ENCODE results near the gene GRIFIN. TPM values are rescaled to one million over a fixed set of nuclear protein-coding genes. Genes with fewer than 3 reads are reported as not detected.

The GRIFIN gene
- total and polyA plus RNA-seq, 9 of the 15 experiments (the other 6 are each of a cell fraction or from before 2014, with no cell fraction given) = not detected

DNA sequence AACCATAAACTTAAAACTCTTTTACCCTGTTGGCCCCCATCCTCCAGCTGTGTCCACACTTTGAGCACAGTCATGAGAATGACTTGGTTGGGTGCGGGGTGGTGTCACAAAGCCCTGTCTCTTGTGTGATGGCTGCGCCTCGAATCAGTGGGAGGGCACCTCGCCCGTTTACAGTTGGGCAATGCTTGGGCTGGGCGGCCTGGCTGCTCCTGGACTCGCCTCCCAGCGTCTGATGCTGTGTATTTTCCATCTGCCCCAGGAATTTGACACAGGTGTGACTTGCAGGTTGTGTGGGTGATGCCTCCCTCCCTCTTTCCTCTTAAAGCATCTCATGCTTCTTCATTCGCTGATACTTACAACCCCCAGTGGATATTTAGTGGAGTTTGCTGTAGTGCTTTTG lies 39.1 kb downstream of the GRIFIN start:
- no peak for FAIRE-seq
- ChIA-PET CTCF (ENCODE audit: low intra/inter-chr PET ratio) (no interaction called here), POLR2A (no interaction called here)
- H2AFZ ChIP-seq (ENCODE audit: low read depth, low read length) = no peak overlapping the region
- TF ChIP-seq POLR3A (IDR thresholded peaks at IDR 0.05; ENCODE audit: borderline replicate concordance, extremely low read depth, insufficient read depth, insufficient read length) (no peak), SMARCC2 (IDR thresholded peaks at IDR 0.05; ENCODE audit: low read depth) (no peak)
- no peak overlapping the region for H3K4me3 ChIP-seq
- no peaks in the 10 kb centered on the region; the same call in 1 of the 2 replicates for H4K20me1 ChIP-seq (replicated peaks; ENCODE audit: control insufficient read depth, insufficient read depth, low read length)
- no peak overlapping the region for H3K9ac ChIP-seq (ENCODE audit: insufficient read depth in 1 of 2, low read depth in 2 of 2, low read length in 2 of 2)
- H3K9me1 ChIP-seq (ENCODE audit: control insufficient read depth, insufficient read depth, low read length) = peaks cover 5% of the 10 kb centered on the region
- intact Hi-C loops (cut with micrococcal nuclease) = loop anchor here (10.0 kb wide), 1 partner anchor 62 kb away; no protein-coding TSS in a partner anchor
- no peak for DNase-seq (ENCODE audit: extremely low read depth in 1 of 4, low spot score in 3 of 4)
- 73% methylated on average over 9 of the region's 9 CpGs for WGBS (ENCODE audit: insufficient coverage, low coverage, missing lambda C conversion rate)
- no peaks in the 10 kb centered on the region for H3K27me3 ChIP-seq (ENCODE audit: control insufficient read depth in 2 of 2, insufficient read depth in 2 of 2, low read length in 2 of 2)
- no peak overlapping the region for H3K4me2 ChIP-seq (ENCODE audit: insufficient read depth, low read length)
- in situ Hi-C loops (cut with MboI) = no loop called here
- H3K36me3 ChIP-seq (ENCODE audit: control insufficient read depth, insufficient read depth, low read length) = peaks cover 16% of the 10 kb centered on the region; the same call in 1 of the 3 replicates
- ATAC-seq = no peak
- H3K27ac ChIP-seq (ENCODE audit: extremely low read depth, low read depth, low read length) = no peak overlapping the region
- no peaks in the 10 kb centered on the region for H3K79me2 ChIP-seq (ENCODE audit: control insufficient read depth, insufficient read depth, low read length)
- no TSS peak for BruUV-seq (replicated peaks)
- no peaks in the 10 kb centered on the region for H3K9me3 ChIP-seq (replicated peaks; ENCODE audit: control insufficient read depth, insufficient read depth, low read depth, low read length)
- H3K4me1 ChIP-seq (replicated peaks in 1 of 2; ENCODE audit: control insufficient read depth in 2 of 2, insufficient read depth in 2 of 2, low read length in 2 of 2) = peaks cover 0 to 24% of the 10 kb centered on the region in 2 experiments; a peak in 3 of 5 replicates

DNA sequence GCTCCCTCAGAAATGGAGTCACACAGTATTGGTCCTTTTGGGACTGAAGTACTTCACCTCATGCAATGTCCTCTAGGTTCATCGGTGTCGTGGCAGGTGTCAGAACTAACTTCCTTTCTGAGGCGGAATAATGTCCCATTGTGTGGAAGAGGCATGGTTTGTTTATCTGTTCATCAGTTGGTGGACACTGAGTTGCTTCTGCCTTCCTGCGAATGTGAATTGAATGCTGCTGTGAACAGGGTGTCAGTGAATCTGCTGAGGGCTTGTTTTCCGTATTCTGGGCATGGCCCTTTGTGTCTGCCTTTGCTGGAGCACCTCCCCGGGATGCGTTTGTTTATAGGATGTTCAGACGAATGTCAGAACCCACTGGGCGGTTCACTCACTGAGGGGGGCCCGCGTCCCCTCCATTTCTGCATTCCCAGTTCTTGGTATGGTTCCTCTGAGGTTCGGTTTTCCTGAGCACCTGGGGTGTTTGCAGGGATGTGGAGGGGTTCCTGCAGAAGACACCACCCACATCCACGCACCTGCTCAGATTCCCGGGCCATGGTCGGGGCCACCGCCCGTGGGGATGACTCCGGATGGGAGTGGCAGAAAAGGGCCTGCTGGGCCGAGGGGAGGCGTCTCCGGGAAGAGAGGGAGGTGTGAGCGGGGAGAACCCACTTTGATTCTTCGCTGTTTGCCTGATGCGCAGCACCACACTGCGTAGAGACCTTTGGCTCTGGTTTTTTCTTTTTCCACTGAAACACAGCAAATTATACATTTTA lies 39.7 kb downstream of the GRIFIN start:
- H4K20me1 ChIP-seq (replicated peaks; ENCODE audit: control insufficient read depth, insufficient read depth, low read length) = no peaks in the 10 kb centered on the region; the same call in 1 of the 2 replicates
- POLR2A ChIA-PET = no interaction called here
- H3K27me3 ChIP-seq (ENCODE audit: control insufficient read depth in 2 of 2, insufficient read depth in 2 of 2, low read length in 2 of 2) = no peaks in the 10 kb centered on the region
- no peak overlapping the region for H2AFZ ChIP-seq (ENCODE audit: low read depth, low read length)
- no peak for TF ChIP-seq FOXP1 (CRISPR knock-in tag; IDR thresholded peaks at IDR 0.05)
- no peak for TF ChIP-seq HCFC1 (IDR thresholded peaks at IDR 0.05; ENCODE audit: low read depth, low read length)
- TF ChIP-seq RBM25 (IDR thresholded peaks at IDR 0.05; ENCODE audit: low read depth, low read length, severe bottlenecking) = no peak
- TF ChIP-seq, protein P1, sequence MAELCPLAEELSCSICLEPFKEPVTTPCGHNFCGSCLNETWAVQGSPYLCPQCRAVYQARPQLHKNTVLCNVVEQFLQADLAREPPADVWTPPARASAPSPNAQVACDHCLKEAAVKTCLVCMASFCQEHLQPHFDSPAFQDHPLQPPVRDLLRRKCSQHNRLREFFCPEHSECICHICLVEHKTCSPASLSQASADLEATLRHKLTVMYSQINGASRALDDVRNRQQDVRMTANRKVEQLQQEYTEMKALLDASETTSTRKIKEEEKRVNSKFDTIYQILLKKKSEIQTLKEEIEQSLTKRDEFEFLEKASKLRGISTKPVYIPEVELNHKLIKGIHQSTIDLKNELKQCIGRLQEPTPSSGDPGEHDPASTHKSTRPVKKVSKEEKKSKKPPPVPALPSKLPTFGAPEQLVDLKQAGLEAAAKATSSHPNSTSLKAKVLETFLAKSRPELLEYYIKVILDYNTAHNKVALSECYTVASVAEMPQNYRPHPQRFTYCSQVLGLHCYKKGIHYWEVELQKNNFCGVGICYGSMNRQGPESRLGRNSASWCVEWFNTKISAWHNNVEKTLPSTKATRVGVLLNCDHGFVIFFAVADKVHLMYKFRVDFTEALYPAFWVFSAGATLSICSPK (IDR thresholded peaks at IDR 0.05; ENCODE audit: borderline replicate concordance) = no peak
- 0 out of 2 replicates have a peak, but pooled peaks have one; percentile 38 for TF ChIP-seq POLR2G (IDR thresholded peaks at IDR 0.05; ENCODE audit: low read depth, low read length)
- TF ChIP-seq KLF1 (tag; IDR thresholded peaks at IDR 0.05) = no peak
- no peak for TF ChIP-seq TBP (optimal IDR thresholded peaks at IDR 0.05; ENCODE audit: low read depth, low read length)
- TF ChIP-seq, protein P2, sequence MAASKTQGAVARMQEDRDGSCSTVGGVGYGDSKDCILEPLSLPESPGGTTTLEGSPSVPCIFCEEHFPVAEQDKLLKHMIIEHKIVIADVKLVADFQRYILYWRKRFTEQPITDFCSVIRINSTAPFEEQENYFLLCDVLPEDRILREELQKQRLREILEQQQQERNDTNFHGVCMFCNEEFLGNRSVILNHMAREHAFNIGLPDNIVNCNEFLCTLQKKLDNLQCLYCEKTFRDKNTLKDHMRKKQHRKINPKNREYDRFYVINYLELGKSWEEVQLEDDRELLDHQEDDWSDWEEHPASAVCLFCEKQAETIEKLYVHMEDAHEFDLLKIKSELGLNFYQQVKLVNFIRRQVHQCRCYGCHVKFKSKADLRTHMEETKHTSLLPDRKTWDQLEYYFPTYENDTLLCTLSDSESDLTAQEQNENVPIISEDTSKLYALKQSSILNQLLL (CRISPR knock-in tag; IDR thresholded peaks at IDR 0.05; ENCODE audit: borderline replicate concordance) = no peak
- CTCF ChIA-PET (ENCODE audit: low intra/inter-chr PET ratio) = no interaction called here
- H3K9me1 ChIP-seq (ENCODE audit: control insufficient read depth, insufficient read depth, low read length) = peaks cover 5% of the 10 kb centered on the region
- DNase-seq (ENCODE audit: extremely low read depth in 1 of 4, low spot score in 3 of 4) (no peak), FAIRE-seq (no peak), ATAC-seq (no peak)
- no TSS peak for BruUV-seq (replicated peaks)
- in situ Hi-C loops (cut with MboI) (no loop called here), intact Hi-C loops (cut with micrococcal nuclease) (loop anchor here (10.0 kb wide), 1 partner anchor 62 kb away; no protein-coding TSS in a partner anchor)
- WGBS (ENCODE audit: insufficient coverage, low coverage, missing lambda C conversion rate) = 70% methylated on average over 22 of the region's 25 CpGs
- peak overlapping the region in 1 of 2 experiments; percentile 35; a peak in 1 of 4 replicates for H3K9ac ChIP-seq (ENCODE audit: insufficient read depth in 1 of 2, low read depth in 2 of 2, low read length in 2 of 2)
- H3K79me2 ChIP-seq (ENCODE audit: control insufficient read depth, insufficient read depth, low read length) = peaks cover 3% of the 10 kb centered on the region; the same call in 1 of the 3 replicates
- H3K9me3 ChIP-seq (replicated peaks; ENCODE audit: control insufficient read depth, insufficient read depth, low read depth, low read length) = no peaks in the 10 kb centered on the region; the same call in 1 of the 2 replicates
- H3K4me2 ChIP-seq (ENCODE audit: insufficient read depth, low read length) = no peak overlapping the region
- peaks cover 0 to 24% of the 10 kb centered on the region in 2 experiments; a peak in 3 of 5 replicates for H3K4me1 ChIP-seq (replicated peaks in 1 of 2; ENCODE audit: control insufficient read depth in 2 of 2, insufficient read depth in 2 of 2, low read length in 2 of 2)
- no peak overlapping the region for H3K27ac ChIP-seq (ENCODE audit: extremely low read depth, low read depth, low read length)
- peaks cover 16% of the 10 kb centered on the region; the same call in 1 of the 3 replicates for H3K36me3 ChIP-seq (ENCODE audit: control insufficient read depth, insufficient read depth, low read length)
- H3K4me3 ChIP-seq = no peak overlapping the region
